22Rv1 (cell line): Measurements from ENCODE around the gene LSAMP.

Source experiments
- H3K27ac ChIP-seq: fragments of 450-650 bp; 2 replicates; pipeline ENCODE4 v1.5.1; 2017
- CTCF ChIP-seq: fragments of 450-650 bp; IDR thresholded peaks from 2 replicates; pipeline ENCODE4 v1.5.1; 2017; ENCODE audit warnings: mild to moderate bottlenecking
- ZFX ChIP-seq: fragments of 450-650 bp; IDR thresholded peaks from 2 replicates; pipeline ENCODE4 v1.6.1; 2017; ENCODE audit warnings: antibody characterized with exemption, borderline replicate concordance

Gene LSAMP

GRCh38 chr3:116154389-116154788, 290.9 kb downstream of the LSAMP start:
- TF ChIP-seq ZFX (no peak), CTCF (no peak)
- H3K27ac ChIP-seq, result no peak overlapping the region

GRCh38 chr3:116153174-116153573, 292.1 kb downstream of the LSAMP start:
- TF ChIP-seq CTCF, result no peak
- no peak for TF ChIP-seq ZFX
- no peak overlapping the region for H3K27ac ChIP-seq

GRCh38 chr3:116150655-116151167, 294.6 kb downstream of the LSAMP start:
- H3K27ac ChIP-seq, result no peak overlapping the region
- TF ChIP-seq CTCF, result no peak
- no peak for TF ChIP-seq ZFX

GRCh38 chr3:116148881-116149851, 296.1 kb downstream of the LSAMP start:
- no peak overlapping the region for H3K27ac ChIP-seq
- TF ChIP-seq CTCF, result no peak
- no peak for TF ChIP-seq ZFX

GRCh38 chr3:116145613-116146012, 299.7 kb downstream of the LSAMP start:
- TF ChIP-seq ZFX (no peak), CTCF (no peak)
- H3K27ac ChIP-seq, result no peak overlapping the region

GRCh38 chr3:116141724-116142123, 303.6 kb downstream of the LSAMP start:
- no peak for TF ChIP-seq ZFX
- TF ChIP-seq CTCF, result no peak
- no peak overlapping the region for H3K27ac ChIP-seq

GRCh38 chr3:116140100-116140689, 305.1 kb downstream of the LSAMP start:
- H3K27ac ChIP-seq, result no peak overlapping the region
- TF ChIP-seq CTCF, result peak; percentile 91
- no peak for TF ChIP-seq ZFX
